MV-4-11 (cell line): ENCODE data around the gene SLC18A2.
"Not testable (repeated sequence)": the region's sequence is repeated elsewhere in the genome, so short reads cannot be mapped to it uniquely, and the experiment has no call there.

Experiments used
- DNase-seq: peaks from one replicate; lab custom pipeline; 2025; lab: John Stamatoyannopoulos, UW

Gene SLC18A2

GRCh38 chr10:117240621-117241529, at the start of gene SLC18A2:
Gene SLC18A2 (plus strand): TSS chr10:117241114. CDS start chr10:117241694, 580 bp downstream.
- no peak for DNase-seq

GRCh38 chr10:117197189-117197588, 43.7 kb upstream of the SLC18A2 start, which contains the start of gene KCNK18:
Gene KCNK18 (plus strand): TSS chr10:117197489. CDS start chr10:117197489, 0 bp downstream.
- no peak for DNase-seq

GRCh38 chr10:117198088-117198487, 42.8 kb upstream of the SLC18A2 start:
- DNase-seq, result no peak

GRCh38 chr10:117201826-117202225, 39.1 kb upstream of the SLC18A2 start:
- DNase-seq, result no peak

- DNase-seq, result peak; percentile 24
Measured at GRCh38 chr10:117204316-117204715, 36.6 kb upstream of the SLC18A2 start.

GRCh38 chr10:117212176-117212575, 28.7 kb upstream of the SLC18A2 start:
- no peak for DNase-seq

GRCh38 chr10:117214401-117214800, 26.5 kb upstream of the SLC18A2 start:
- no peak for DNase-seq

- DNase-seq, result no peak
Measured at GRCh38 chr10:117215079-117215478, 25.8 kb upstream of the SLC18A2 start.

GRCh38 chr10:117216028-117216427, 24.9 kb upstream of the SLC18A2 start:
- DNase-seq, result no peak

- peak; percentile 11 for DNase-seq
Measured at GRCh38 chr10:117216611-117217195, 24.2 kb upstream of the SLC18A2 start.

GRCh38 chr10:117217196-117217761, 23.6 kb upstream of the SLC18A2 start:
- DNase-seq, result no peak

GRCh38 chr10:117218654-117219053, 22.3 kb upstream of the SLC18A2 start:
- no peak for DNase-seq

- DNase-seq, result no peak
Measured at GRCh38 chr10:117221156-117221711, 19.7 kb upstream of the SLC18A2 start.

- no peak for DNase-seq
Measured at GRCh38 chr10:117222552-117222951, 18.4 kb upstream of the SLC18A2 start.

GRCh38 chr10:117222976-117223692, 17.8 kb upstream of the SLC18A2 start:
- no peak for DNase-seq

- DNase-seq, result no peak
Measured at GRCh38 chr10:117223693-117224430, 17.1 kb upstream of the SLC18A2 start.

- DNase-seq, result no peak
Measured at GRCh38 chr10:117224881-117225280, 16.0 kb upstream of the SLC18A2 start.

GRCh38 chr10:117226813-117227451, 14.0 kb upstream of the SLC18A2 start:
- DNase-seq, result peak; percentile 65

GRCh38 chr10:117228210-117228609, 12.7 kb upstream of the SLC18A2 start:
- no peak for DNase-seq

GRCh38 chr10:117230107-117230506, 10.8 kb upstream of the SLC18A2 start:
- not testable (repeated sequence) for DNase-seq
